Smooth muscle cell (in vitro differentiated cells): Measurements from ENCODE around the gene KBTBD12. TPM values are rescaled to one million over a fixed set of nuclear protein-coding genes. Genes with fewer than 3 reads are reported as not detected.

Experiments used
- DNase-seq: peaks from one replicate; lab custom pipeline; 2025; ENCODE audit not compliant: unreplicated experiment; lab: John Stamatoyannopoulos, UW
- H2AFZ ChIP-seq: fragments of 200-600 bp; sonication (generic); 2 replicates; pipeline ENCODE4 v1.6.0; 2016; ENCODE audit warnings: antibody characterized with exemption, low read depth, mild to moderate bottlenecking
- H3F3A ChIP-seq: fragments of 200-600 bp; sonication (generic); 2 replicates; pipeline ENCODE4 v1.6.0; 2017; ENCODE audit warnings: antibody characterized with exemption, low read depth
- H3K27ac ChIP-seq: fragments of 200-600 bp; sonication (generic); 2 replicates; pipeline ENCODE4 v1.5.1; 2016; ENCODE audit warnings: low read depth, mild to moderate bottlenecking
- H3K27me3 ChIP-seq: fragments of 200-600 bp; sonication (generic); 2 replicates; pipeline ENCODE4 v1.6.1; 2016; ENCODE audit warnings: low read depth, mild to moderate bottlenecking
- H3K36me3 ChIP-seq: fragments of 200-600 bp; sonication (generic); 2 replicates; pipeline ENCODE4 v1.5.1; 2016; ENCODE audit warnings: low read depth
- H3K4me1 ChIP-seq: fragments of 200-600 bp; sonication (generic); 2 replicates; pipeline ENCODE4 v1.5.1; 2016; ENCODE audit warnings: low read depth
- H3K4me2 ChIP-seq: fragments of 200-600 bp; sonication (generic); 2 replicates; pipeline ENCODE4 v1.6.0; 2016; ENCODE audit warnings: mild to moderate bottlenecking
- H3K4me3 ChIP-seq: fragments of 200-600 bp; sonication (generic); 2 replicates; pipeline ENCODE4 v1.5.1; 2016; ENCODE audit warnings: mild to moderate bottlenecking
- H3K79me2 ChIP-seq: fragments of 200-600 bp; sonication (generic); 2 replicates; pipeline ENCODE4 v1.6.0; 2016; ENCODE audit warnings: low read depth, mild to moderate bottlenecking
- H3K9ac ChIP-seq: fragments of 200-600 bp; sonication (generic); 2 replicates; pipeline ENCODE4 v1.6.0; 2016; ENCODE audit warnings: low read depth
- H3K9me3 ChIP-seq: fragments of 200-600 bp; sonication (generic); replicated peaks from 2 replicates; pipeline ENCODE4 v1.5.1; 2016; ENCODE audit warnings: low read depth
- H4K20me1 ChIP-seq: fragments of 200-600 bp; sonication (generic); 2 replicates; pipeline ENCODE4 v1.6.0; 2016; ENCODE audit warnings: low read depth
- WGBS: methylation state at CpG from one replicate; pipeline ENCODE4 v1.1.7; 2016; ENCODE audit warnings: low lambda C conversion rate; 5-methylcytosine and 5-hydroxymethylcytosine counted together
- polyA plus RNA-seq: library from polyadenylated mRNA; unstranded; fragments of >200 nt; fragmentation: Nextera tagmentation; extraction: Ambion mirVana; gene quantifications from 2 replicates; pipeline ENCODE4 v1.2.1, GENCODE V29; 2016
- total RNA-seq: library from RNA; depleted of rRNA; stranded (reverse); fragments of >200 nt; gene quantifications from 2 replicates; pipeline ENCODE4 v1.2.3, GENCODE V29; 2014
- TF ChIP-seq, protein P1 (sequence below): fragments of 200-600 bp; sonication (generic); IDR thresholded peaks from 2 replicates; pipeline ENCODE4 v1.5.1; 2017; ENCODE audit warnings: borderline replicate concordance, mild to moderate bottlenecking, antibody characterized with exemption; ENCODE audit not compliant: insufficient read depth, poor library complexity, severe bottlenecking

KBTBD12 gene
- total and polyA plus RNA-seq, 2 experiments from 2014 or later = not detected

DNA sequence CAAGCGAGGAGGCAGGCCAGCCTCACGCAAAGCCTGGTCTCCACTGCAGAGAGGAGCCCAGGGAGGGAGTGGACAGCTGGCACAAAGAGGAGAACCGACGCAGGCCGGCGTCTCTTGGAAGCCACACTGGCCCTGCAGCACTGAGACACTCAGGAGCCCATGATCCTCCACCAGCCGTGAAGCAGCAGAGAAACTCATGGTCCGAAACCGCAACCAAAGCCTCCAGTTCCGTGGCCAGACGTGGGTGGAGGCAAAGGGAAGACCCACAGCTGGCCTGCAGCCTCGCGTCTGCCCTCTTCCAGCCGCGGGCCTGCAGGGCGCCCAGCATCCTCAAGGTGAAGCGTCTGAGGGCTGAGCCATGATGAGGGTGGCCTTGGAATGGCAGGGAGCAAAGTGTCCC, 75.0 kb downstream of the KBTBD12 start:
- H3K4me2 ChIP-seq = no peak overlapping the region
- H3K4me1 ChIP-seq = no peaks in the 10 kb centered on the region
- H3K79me2 ChIP-seq = no peaks in the 10 kb centered on the region
- no peaks in the 10 kb centered on the region for H3F3A ChIP-seq
- no peak overlapping the region for H3K27ac ChIP-seq
- no peaks in the 10 kb centered on the region for H3K36me3 ChIP-seq
- no peaks in the 10 kb centered on the region for H3K27me3 ChIP-seq
- no peak overlapping the region for H2AFZ ChIP-seq
- H3K9me3 ChIP-seq = no peaks in the 10 kb centered on the region
- TF ChIP-seq, protein P1, sequence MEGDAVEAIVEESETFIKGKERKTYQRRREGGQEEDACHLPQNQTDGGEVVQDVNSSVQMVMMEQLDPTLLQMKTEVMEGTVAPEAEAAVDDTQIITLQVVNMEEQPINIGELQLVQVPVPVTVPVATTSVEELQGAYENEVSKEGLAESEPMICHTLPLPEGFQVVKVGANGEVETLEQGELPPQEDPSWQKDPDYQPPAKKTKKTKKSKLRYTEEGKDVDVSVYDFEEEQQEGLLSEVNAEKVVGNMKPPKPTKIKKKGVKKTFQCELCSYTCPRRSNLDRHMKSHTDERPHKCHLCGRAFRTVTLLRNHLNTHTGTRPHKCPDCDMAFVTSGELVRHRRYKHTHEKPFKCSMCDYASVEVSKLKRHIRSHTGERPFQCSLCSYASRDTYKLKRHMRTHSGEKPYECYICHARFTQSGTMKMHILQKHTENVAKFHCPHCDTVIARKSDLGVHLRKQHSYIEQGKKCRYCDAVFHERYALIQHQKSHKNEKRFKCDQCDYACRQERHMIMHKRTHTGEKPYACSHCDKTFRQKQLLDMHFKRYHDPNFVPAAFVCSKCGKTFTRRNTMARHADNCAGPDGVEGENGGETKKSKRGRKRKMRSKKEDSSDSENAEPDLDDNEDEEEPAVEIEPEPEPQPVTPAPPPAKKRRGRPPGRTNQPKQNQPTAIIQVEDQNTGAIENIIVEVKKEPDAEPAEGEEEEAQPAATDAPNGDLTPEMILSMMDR = no peak
- H4K20me1 ChIP-seq = no peaks in the 10 kb centered on the region
- WGBS = 97% methylated on average over 17 of the region's 17 CpGs
- no peak for DNase-seq
- H3K4me3 ChIP-seq = no peak overlapping the region
- H3K9ac ChIP-seq = no peak overlapping the region

DNA sequence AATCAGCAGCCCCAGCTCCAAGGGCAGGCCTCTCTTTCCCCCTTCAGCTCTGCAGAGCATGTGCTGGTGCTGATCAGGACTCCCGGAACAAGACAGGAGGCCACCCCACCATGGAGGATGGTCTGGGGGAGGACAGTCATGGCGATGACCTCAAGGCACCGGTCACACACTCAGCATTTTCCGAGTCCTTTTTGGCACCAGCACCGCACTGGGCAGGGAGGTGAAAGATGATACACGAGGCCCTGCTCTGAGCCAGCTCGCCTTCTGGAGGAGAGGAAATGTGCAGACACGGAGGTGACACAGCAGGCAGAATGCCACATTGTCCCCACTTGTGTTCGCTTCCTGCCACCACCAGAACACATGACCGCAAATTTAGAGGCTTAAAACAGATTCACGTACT, 75.4 kb downstream of the KBTBD12 start:
- no peak overlapping the region for H3K9ac ChIP-seq
- no peak overlapping the region for H3K27ac ChIP-seq
- 90% methylated on average over 11 of the region's 11 CpGs for WGBS
- no peak overlapping the region for H3K4me3 ChIP-seq
- TF ChIP-seq, protein P1 = no peak
- no peaks in the 10 kb centered on the region for H3K79me2 ChIP-seq
- H3K27me3 ChIP-seq = no peaks in the 10 kb centered on the region
- H3F3A ChIP-seq = no peaks in the 10 kb centered on the region
- no peak for DNase-seq
- no peaks in the 10 kb centered on the region for H3K36me3 ChIP-seq
- H3K4me1 ChIP-seq = no peaks in the 10 kb centered on the region
- H4K20me1 ChIP-seq = no peaks in the 10 kb centered on the region
- no peak overlapping the region for H2AFZ ChIP-seq
- no peaks in the 10 kb centered on the region for H3K9me3 ChIP-seq
- H3K4me2 ChIP-seq = no peak overlapping the region

DNA sequence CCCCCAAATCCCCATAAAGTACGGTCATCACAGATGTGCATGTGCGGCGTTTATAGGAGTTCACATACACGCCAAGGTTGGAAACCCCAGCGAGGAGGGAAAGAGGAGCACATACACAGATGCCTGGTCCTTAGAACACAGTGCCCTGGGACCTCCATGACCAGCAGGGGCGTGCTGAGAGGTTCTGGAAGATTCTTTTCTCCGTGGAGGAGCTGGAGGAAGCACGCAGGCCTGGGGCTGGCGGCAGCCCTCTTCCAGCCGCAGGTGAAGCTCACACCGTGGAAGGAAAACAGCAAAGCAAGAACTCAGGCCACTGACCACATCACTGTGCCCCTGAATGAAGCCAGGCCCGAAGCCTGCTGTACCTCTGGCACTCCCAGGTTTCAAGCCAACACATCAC, 76.2 kb downstream of the KBTBD12 start:
- no peak overlapping the region for H2AFZ ChIP-seq
- no peaks in the 10 kb centered on the region for H3K36me3 ChIP-seq
- H3K4me3 ChIP-seq = no peak overlapping the region

DNA sequence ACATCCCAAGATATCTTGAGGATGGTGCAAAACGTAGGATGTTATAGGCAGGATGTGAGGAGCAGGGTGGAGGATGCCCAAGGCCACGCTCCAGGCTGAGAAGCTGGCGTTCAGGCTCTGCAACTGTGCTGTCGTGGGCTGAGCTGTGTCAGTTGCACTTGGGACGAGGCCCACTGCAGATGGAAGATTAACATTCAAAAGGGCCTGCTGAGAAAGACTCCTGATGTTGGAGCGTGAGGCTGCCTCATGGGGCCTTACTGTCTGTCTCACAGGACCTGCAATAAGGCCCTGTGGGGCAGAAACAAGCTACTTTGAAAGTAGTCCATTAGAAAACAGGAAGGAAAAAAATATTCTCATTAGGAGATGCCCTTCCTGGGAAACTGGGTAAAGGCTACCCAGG, 76.6 kb downstream of the KBTBD12 start:
- H3K4me1 ChIP-seq = no peaks in the 10 kb centered on the region
- H3K79me2 ChIP-seq = no peaks in the 10 kb centered on the region
- 80% methylated on average over 6 of the region's 6 CpGs for WGBS
- H3K36me3 ChIP-seq = no peaks in the 10 kb centered on the region
- H3K27ac ChIP-seq = no peak overlapping the region
- H2AFZ ChIP-seq = no peak overlapping the region
- no peaks in the 10 kb centered on the region for H3K9me3 ChIP-seq
- no peak overlapping the region for H3K4me3 ChIP-seq
- no peak for DNase-seq
- no peaks in the 10 kb centered on the region for H3F3A ChIP-seq
- TF ChIP-seq, protein P1 = no peak
- H3K4me2 ChIP-seq = no peak overlapping the region
- H3K27me3 ChIP-seq = no peaks in the 10 kb centered on the region
- no peaks in the 10 kb centered on the region for H4K20me1 ChIP-seq
- no peak overlapping the region for H3K9ac ChIP-seq

More for the DNA sequence above, 76.2 kb downstream of the KBTBD12 start:
- Histone ChIP-seq H3K9me3 (no peaks in the 10 kb centered on the region), H3K27ac (no peak overlapping the region), H3K4me1 (no peaks in the 10 kb centered on the region), H3K4me2 (no peak overlapping the region), H3K79me2 (no peaks in the 10 kb centered on the region), H3K9ac (no peak overlapping the region), H4K20me1 (no peaks in the 10 kb centered on the region), H3F3A (no peaks in the 10 kb centered on the region), H3K27me3 (no peaks in the 10 kb centered on the region)
- no peak for DNase-seq
- 94% methylated on average over 12 of the region's 12 CpGs for WGBS
- TF ChIP-seq, protein P1 = no peak
